OCI-LY3 (cell line): ENCODE results near the gene YIPF4.

Experiments
- H2AFZ ChIP-seq: fragments of 200-600, 300-600 bp; shearing (Covaris generic); 2 replicates; pipeline ENCODE4 v1.6.0; 2014; ENCODE audit warnings: antibody characterized with exemption, low read depth, low read length
- H3K27ac ChIP-seq: fragments of 200-600, 300-600 bp; sonication (generic); 2 replicates; pipeline ENCODE4 v1.5.1; 2014; ENCODE audit warnings: mild to moderate bottlenecking, low read length, moderate library complexity, mixed read lengths
- H3K27me3 ChIP-seq: fragments of 200-600, 300-600 bp; sonication (generic); 2 replicates; pipeline ENCODE4 v1.6.1; 2014; ENCODE audit warnings: low read depth, low read length, mixed read lengths
- H3K36me3 ChIP-seq: fragments of 200-600, 300-600 bp; sonication (generic); replicated peaks from 2 replicates; pipeline ENCODE3; 2014; ENCODE audit warnings: low read depth, low read length, mixed read lengths
- H3K4me1 ChIP-seq: fragments of 300-600, 200-600 bp; sonication (generic); 2 replicates; pipeline ENCODE4 v1.6.1; 2014; ENCODE audit warnings: low read length, mixed read lengths
- H3K4me2 ChIP-seq: fragments of 200-600, 300-600 bp; sonication (generic); 2 replicates; pipeline ENCODE4 v1.6.1; 2014; ENCODE audit warnings: low read length, mixed read lengths
- H3K4me3 ChIP-seq: fragments of 300-600, 200-600 bp; sonication (generic); 2 replicates; pipeline ENCODE4 v1.5.1; 2014; ENCODE audit warnings: antibody characterized with exemption, mild to moderate bottlenecking, low read length, moderate library complexity
- H3K79me2 ChIP-seq: fragments of 300-600, 200-600 bp; shearing (Covaris generic); 2 replicates; pipeline ENCODE4 v1.6.1; 2014; ENCODE audit warnings: mild to moderate bottlenecking, low read length, mixed read lengths
- H3K9ac ChIP-seq: fragments of 300-600, 200-600 bp; shearing (Covaris generic); 2 replicates; pipeline ENCODE4 v1.6.0; 2014; ENCODE audit warnings: mild to moderate bottlenecking, low read length, moderate library complexity
- H3K9me3 ChIP-seq: fragments of 200-600, 300-600 bp; shearing (Covaris generic); 2 replicates; pipeline ENCODE4 v1.6.1; 2014; ENCODE audit warnings: low read length, mixed read lengths; ENCODE audit not compliant: insufficient read depth
- H4K20me1 ChIP-seq: fragments of 200-600, 300-600 bp; sonication (generic); 2 replicates; pipeline ENCODE4 v1.6.1; 2016; ENCODE audit warnings: low read length, mixed read lengths; ENCODE audit not compliant: insufficient read depth
- CTCF ChIP-seq: fragments of 200-600, 300-600 bp; sonication (generic); IDR thresholded peaks from 2 replicates; pipeline ENCODE4 v1.5.1; 2014; ENCODE audit warnings: antibody characterized with exemption, low read length, low read depth
- EZH2phosphoT487 ChIP-seq: fragments of 200-600 bp; shearing (Covaris generic); IDR thresholded peaks from 2 replicates; pipeline ENCODE4 v1.6.1; 2018; ENCODE audit warnings: antibody characterized with exemption, mixed run types, low read depth

YIPF4 gene

DNA sequence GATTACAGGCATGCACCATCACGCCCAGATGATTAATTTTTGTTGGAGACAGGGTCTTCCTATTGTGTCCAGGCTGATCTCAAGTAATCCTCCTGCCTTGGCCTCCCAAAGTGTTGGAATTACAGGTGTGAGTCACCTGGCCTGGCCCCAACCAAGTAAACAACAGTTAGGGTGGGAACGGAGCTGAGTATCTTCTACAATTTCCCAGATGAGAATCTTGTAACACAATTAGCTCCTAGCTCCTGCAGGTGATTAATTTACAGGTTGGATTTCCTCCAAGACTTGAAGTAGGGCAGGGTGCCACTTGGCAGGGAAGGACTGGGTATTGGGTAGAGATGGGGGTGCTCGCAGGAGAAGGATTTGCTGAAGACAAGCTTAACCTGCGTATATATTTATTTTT is 30.8 kb upstream of the YIPF4 start:
- Histone ChIP-seq H3K4me1 (no peaks in the 10 kb centered on the region), H3K9me3 (no peaks in the 10 kb centered on the region), H4K20me1 (no peaks in the 10 kb centered on the region), H3K4me2 (no peak overlapping the region), H3K27me3 (no peaks in the 10 kb centered on the region), H3K4me3 (no peak overlapping the region), H3K9ac (no peak overlapping the region), H3K36me3 (no peaks in the 10 kb centered on the region), H3K27ac (no peak overlapping the region), H2AFZ (no peak overlapping the region), H3K79me2 (no peaks in the 10 kb centered on the region)
- TF ChIP-seq CTCF (no peak), EZH2phosphoT487 (no peak)

DNA sequence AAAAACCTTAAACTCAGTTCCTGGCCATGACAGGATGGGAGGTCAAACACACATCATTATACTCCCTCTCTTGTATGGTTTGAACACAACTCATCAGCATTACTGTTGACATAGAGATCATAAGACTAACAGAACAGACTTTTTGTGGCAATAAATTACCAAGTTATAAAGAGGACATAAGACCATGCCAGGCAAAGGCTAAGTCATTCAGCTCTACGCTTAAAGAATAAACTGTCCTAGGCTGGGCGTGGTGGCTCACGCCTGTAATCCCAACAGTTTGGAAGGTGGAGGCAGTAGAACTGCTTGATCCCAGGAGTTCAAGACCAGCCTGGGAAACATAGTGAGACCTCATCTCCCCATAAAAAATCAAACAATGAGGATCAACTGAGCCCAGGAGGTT is 29.4 kb upstream of the YIPF4 start:
- no peak for TF ChIP-seq CTCF
- no peak for TF ChIP-seq EZH2phosphoT487
- Histone ChIP-seq H3K27ac (no peak overlapping the region), H4K20me1 (no peaks in the 10 kb centered on the region), H3K27me3 (no peaks in the 10 kb centered on the region), H3K79me2 (no peaks in the 10 kb centered on the region), H3K9ac (no peak overlapping the region), H3K4me1 (no peaks in the 10 kb centered on the region), H2AFZ (no peak overlapping the region), H3K36me3 (no peaks in the 10 kb centered on the region), H3K9me3 (no peaks in the 10 kb centered on the region), H3K4me3 (no peak overlapping the region), H3K4me2 (no peak overlapping the region)

- Histone ChIP-seq H3K27ac (no peak overlapping the region), H3K27me3 (no peaks in the 10 kb centered on the region), H3K79me2 (no peaks in the 10 kb centered on the region), H3K36me3 (no peaks in the 10 kb centered on the region), H3K9ac (no peak overlapping the region), H3K4me2 (no peak overlapping the region), H3K9me3 (no peaks in the 10 kb centered on the region), H3K4me1 (no peaks in the 10 kb centered on the region), H2AFZ (no peak overlapping the region), H4K20me1 (no peaks in the 10 kb centered on the region), H3K4me3 (no peak overlapping the region)
- no peak for TF ChIP-seq CTCF
- no peak for TF ChIP-seq EZH2phosphoT487
Observed at GRCh38 chr2:32249731-32250236, 27.9 kb upstream of the YIPF4 start.

DNA sequence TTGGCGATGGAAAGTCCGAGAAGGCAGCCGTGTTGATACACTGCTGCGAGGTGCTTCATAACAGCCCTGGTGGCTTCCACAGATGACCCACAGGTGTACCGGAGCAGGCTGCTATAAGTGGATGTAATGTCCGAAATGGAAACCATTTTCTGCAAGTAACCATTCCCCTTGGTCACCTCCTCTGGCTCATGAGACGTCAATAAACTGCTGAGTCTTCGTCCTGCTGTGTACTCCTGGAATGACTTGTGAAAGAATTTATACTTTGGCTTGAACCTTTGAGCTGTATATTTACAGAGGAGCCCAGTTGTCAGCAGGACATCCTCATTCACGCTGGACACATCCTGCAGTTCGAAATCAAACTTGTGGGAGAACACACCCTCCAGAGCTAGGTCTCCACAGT is 27.4 kb upstream of the YIPF4 start:
- TF ChIP-seq EZH2phosphoT487 (no peak), CTCF (no peak)
- Histone ChIP-seq H3K9ac (no peak overlapping the region), H3K4me1 (no peaks in the 10 kb centered on the region), H3K27me3 (no peaks in the 10 kb centered on the region), H3K4me3 (no peak overlapping the region), H2AFZ (no peak overlapping the region), H3K4me2 (no peak overlapping the region), H4K20me1 (no peaks in the 10 kb centered on the region), H3K79me2 (no peaks in the 10 kb centered on the region), H3K36me3 (no peaks in the 10 kb centered on the region), H3K9me3 (no peaks in the 10 kb centered on the region), H3K27ac (no peak overlapping the region)
